Measurements from ENCODE around the gene MYCL. TPM values are rescaled to one million over a fixed set of nuclear protein-coding genes. Genes with fewer than 3 reads are reported as not detected.
"Not testable (repeated sequence)": the region's sequence is repeated elsewhere in the genome, so short reads cannot be mapped to it uniquely, and the experiment has no call there.

Gene MYCL
- total and polyA plus RNA-seq, 10 donors = 0.90 to 7.3 (median 4.4) TPM

DNA sequence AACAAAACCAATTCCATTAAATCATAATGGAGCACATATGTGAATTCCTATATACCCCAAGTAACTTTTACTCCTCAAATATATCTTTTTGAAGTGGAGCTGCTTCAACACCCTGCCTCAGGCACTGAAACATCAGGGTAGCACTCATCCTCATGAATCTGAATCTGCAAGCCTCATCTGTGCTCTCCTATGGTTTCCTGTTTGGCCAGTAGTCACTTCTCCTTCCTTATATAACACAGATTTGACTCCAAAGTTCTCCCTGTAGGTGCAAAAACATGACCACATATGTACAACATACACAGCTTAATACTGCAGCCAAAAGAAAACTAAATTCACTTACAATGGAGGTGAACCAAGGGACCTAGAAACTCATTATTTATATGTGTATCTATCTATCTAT lies 25.6 kb downstream of the MYCL start:
- no peak overlapping the region for H3K4me3 ChIP-seq
- no peak for DNase-seq
- no peaks in the 10 kb centered on the region for H3K27me3 ChIP-seq (replicated peaks in 1 of 7)
- H3K9me3 ChIP-seq = no peaks in the 10 kb centered on the region
- no peak for TF ChIP-seq POLR2A (IDR thresholded peaks at IDR 0.05)
- TF ChIP-seq, protein P1, sequence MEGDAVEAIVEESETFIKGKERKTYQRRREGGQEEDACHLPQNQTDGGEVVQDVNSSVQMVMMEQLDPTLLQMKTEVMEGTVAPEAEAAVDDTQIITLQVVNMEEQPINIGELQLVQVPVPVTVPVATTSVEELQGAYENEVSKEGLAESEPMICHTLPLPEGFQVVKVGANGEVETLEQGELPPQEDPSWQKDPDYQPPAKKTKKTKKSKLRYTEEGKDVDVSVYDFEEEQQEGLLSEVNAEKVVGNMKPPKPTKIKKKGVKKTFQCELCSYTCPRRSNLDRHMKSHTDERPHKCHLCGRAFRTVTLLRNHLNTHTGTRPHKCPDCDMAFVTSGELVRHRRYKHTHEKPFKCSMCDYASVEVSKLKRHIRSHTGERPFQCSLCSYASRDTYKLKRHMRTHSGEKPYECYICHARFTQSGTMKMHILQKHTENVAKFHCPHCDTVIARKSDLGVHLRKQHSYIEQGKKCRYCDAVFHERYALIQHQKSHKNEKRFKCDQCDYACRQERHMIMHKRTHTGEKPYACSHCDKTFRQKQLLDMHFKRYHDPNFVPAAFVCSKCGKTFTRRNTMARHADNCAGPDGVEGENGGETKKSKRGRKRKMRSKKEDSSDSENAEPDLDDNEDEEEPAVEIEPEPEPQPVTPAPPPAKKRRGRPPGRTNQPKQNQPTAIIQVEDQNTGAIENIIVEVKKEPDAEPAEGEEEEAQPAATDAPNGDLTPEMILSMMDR (IDR thresholded peaks at IDR 0.05 in 8 of 11, conservative IDR thresholded peaks at IDR 0.05 in 3 of 11) = no peak
- TF ChIP-seq POLR2AphosphoS5 (IDR thresholded peaks at IDR 0.05) = no peak
- intact Hi-C loops (cut with DNase I; ENCODE audit: low total_unique reads) = no loop called here
- peaks cover 10 to 87% (median 39%) of the 10 kb centered on the region in 6 donors for H3K4me1 ChIP-seq
- peak overlapping the region in 3 of 8 donors; percentile 36 to 55 (median 43) for H3K27ac ChIP-seq
- peaks cover 0 to 13% (median 0%) of the 10 kb centered on the region in 6 donors for H3K36me3 ChIP-seq

DNA sequence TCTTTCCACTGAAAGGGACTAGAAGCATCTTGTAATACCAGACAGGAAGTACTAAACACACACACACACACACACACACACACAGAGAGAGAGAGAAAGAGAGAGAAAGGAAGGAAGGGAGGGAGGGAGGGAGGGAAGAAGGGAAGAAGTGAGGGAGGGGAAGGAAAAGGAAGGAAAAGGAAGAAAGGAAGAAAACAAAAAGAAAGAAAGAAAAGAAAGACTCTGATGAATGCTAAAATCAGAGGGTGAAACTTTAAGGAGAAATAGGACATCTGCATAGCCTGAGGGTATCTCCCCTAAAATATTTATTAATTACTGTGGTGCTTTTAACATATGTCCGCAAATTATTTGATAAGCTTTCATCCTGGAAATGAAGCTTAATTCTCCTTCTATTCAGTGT lies 29.0 kb downstream of the MYCL start:
- 93 to 100% (median 98%) methylated on average over 1 of the region's 1 CpG for WGBS, 5 donors
- DNase-seq = no peak
- peaks cover 3 to 58% (median 29%) of the 10 kb centered on the region in 6 donors for H3K4me1 ChIP-seq
- H3K9me3 ChIP-seq = no peaks in the 10 kb centered on the region
- H3K36me3 ChIP-seq = peaks cover 0 to 24% (median 0%) of the 10 kb centered on the region in 6 donors
- no peak for TF ChIP-seq POLR2AphosphoS5 (IDR thresholded peaks at IDR 0.05)
- TF ChIP-seq POLR2A (IDR thresholded peaks at IDR 0.05) = no peak
- TF ChIP-seq, protein P1 (IDR thresholded peaks at IDR 0.05 in 8 of 11, conservative IDR thresholded peaks at IDR 0.05 in 3 of 11) = no peak
- intact Hi-C loops (cut with DNase I; ENCODE audit: low total_unique reads) = no loop called here
- H3K27ac ChIP-seq = no peak overlapping the region
- no peaks in the 10 kb centered on the region for H3K27me3 ChIP-seq (replicated peaks in 1 of 7)
- H3K4me3 ChIP-seq = no peak overlapping the region

DNA sequence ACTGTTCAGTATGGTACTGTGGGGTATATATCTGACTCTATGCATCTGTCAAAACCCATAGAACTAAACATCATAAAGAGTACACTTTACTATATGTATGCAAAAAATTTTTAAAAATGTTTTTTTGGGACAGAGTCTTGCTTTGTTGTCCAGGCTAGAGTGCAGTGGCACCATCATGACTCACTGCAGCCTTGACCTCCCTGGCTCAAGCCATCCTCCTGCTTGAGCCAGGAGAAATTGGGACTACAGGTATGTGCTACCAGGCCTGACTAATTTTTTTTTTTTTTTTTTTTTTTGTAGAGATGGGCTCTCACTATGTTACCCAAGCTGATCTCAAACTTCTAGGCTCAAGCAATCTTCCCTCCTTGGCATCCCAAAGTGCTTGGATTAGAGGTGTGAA lies 29.9 kb downstream of the MYCL start:
- Histone ChIP-seq H3K27ac (no peak overlapping the region), H3K27me3 (replicated peaks in 1 of 7) (no peaks in the 10 kb centered on the region), H3K36me3 (peaks cover 0 to 30% (median 0%) of the 10 kb centered on the region in 6 donors), H3K9me3 (no peaks in the 10 kb centered on the region), H3K4me3 (no peak overlapping the region), H3K4me1 (peaks cover 3 to 49% (median 25%) of the 10 kb centered on the region in 6 donors)
- no peak for TF ChIP-seq POLR2AphosphoS5 (IDR thresholded peaks at IDR 0.05)
- TF ChIP-seq, protein P1 (IDR thresholded peaks at IDR 0.05 in 8 of 11, conservative IDR thresholded peaks at IDR 0.05 in 3 of 11) = no peak
- no peak for TF ChIP-seq POLR2A (IDR thresholded peaks at IDR 0.05)
- intact Hi-C loops (cut with DNase I; ENCODE audit: low total_unique reads) = no loop called here
- no peak for DNase-seq

DNA sequence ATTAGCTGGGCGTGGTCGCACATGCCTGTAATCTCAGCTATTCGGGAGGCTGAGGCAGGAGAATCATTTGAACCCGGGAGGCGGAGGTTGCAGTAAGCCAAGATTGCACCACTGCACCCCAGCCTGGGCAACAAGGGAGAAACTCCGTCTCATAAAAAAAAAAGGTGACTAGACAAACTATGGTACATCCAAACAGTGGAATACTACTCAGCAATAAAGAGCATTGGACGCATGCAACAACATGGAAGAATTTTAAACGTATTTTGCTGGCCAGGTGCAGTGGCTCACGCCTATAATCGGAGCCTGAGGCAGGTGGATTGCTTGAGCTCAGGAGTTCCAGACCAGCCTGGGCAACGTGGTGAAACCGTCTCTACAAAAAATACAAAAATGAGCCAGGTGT lies 30.7 kb downstream of the MYCL start:
- 97 to 99% (median 97%) methylated on average over 12 of the region's 12 CpGs for WGBS, 5 donors
- H3K27me3 ChIP-seq (replicated peaks in 1 of 7); H3K27ac ChIP-seq; intact Hi-C loops (cut with DNase I; ENCODE audit: low total_unique reads); DNase-seq; H3K4me3 ChIP-seq; H3K9me3 ChIP-seq: not testable (repeated sequence)
- Histone ChIP-seq H3K36me3 (peaks cover 0 to 31% (median 0%) of the 10 kb centered on the region in 6 donors), H3K4me1 (peaks cover 3 to 42% (median 19%) of the 10 kb centered on the region in 6 donors)

DNA sequence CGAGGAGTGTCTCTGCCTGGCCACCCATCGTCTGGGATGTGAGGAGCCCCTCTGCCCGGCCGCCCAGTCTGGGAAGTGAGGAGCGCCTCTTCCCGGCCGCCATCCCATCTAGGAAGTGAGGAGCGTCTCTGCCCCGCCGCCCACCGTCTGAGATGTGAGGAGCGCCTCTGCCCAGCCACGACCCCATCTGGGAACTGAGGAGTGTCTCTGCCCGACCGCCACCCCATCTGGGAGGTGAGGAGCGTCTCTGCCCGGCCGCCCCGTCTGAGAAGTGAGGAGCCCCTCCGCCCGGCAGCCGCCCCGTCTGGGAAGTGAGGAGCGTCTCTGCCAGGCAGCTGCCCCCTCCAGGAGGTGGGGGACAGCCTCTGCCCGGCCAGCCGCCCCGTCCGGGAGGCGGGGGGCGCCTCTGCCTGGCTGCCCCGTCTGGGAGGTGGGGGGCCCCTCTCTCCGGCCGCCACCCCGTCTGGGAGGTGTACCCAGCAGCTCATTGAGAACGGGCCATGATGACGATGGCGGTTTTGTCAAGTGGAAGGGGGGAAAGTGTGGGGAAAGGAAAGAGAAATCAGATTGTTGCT lies 32.1 kb downstream of the MYCL start:
- H3K9me3 ChIP-seq; H3K27me3 ChIP-seq (replicated peaks in 1 of 7); intact Hi-C loops (cut with DNase I; ENCODE audit: low total_unique reads); H3K4me3 ChIP-seq; H3K27ac ChIP-seq; DNase-seq: not testable (repeated sequence)
- Histone ChIP-seq H3K4me1 (peaks cover 0 to 32% (median 5%) of the 10 kb centered on the region in 6 donors), H3K36me3 (peaks cover 0 to 28% (median 0%) of the 10 kb centered on the region in 6 donors)
- WGBS, 5 donors = 92 to 98% (median 96%) methylated on average over 19 to 37 of the region's 37 CpGs

Measured in spleen (tissue), 11 donors.